H1 (cell line): ENCODE results near the gene SLC35F3. TPM values are rescaled to one million over a fixed set of nuclear protein-coding genes. Genes with fewer than 3 reads are reported as not detected.

Experiments used
- MAFK ChIP-seq: IDR thresholded peaks from 2 replicates; pipeline ENCODE4 v1.6.1; 2012; ENCODE audit warnings: low read depth, mild to moderate bottlenecking, improper control_type of control experiment, low read length
- polyA plus RNA-seq, 7 experiments: library from polyadenylated mRNA; depleted of rRNA in 3 of 7; stranded (reverse) in 5 of 7; unstranded in 2 of 7; fragments of >200 nt in 5 of 7; fragments of 200-250 nt in 2 of 7; gene quantifications; 1 replicate in 5 of 7; 2 replicates in 1 of 7; 4 replicates in 1 of 7; pipeline versions ENCODE4 v1.2.1 to v1.2.3, GENCODE V29; 2011 to 2013; ENCODE audit warnings: missing spikeins in 2 of 7, mixed read lengths in 2 of 7
- total RNA-seq: library from RNA; stranded (reverse); fragmentation: NEBNext Ultra II Directional; extraction: Animal tissue kit (Norgen Biotek cat#: 25700); gene quantifications from 2 replicates; pipeline ENCODE4 v1.2.1, GENCODE V29; 2021
- TF ChIP-seq, protein P1 (sequence below): IDR thresholded peaks from 2 replicates; pipeline ENCODE4 v1.6.1; 2012; ENCODE audit warnings: low read length, inconsistent platforms
- TF ChIP-seq, protein P2 (sequence below), 3 experiments: IDR thresholded peaks; 1 replicate in 2 of 3; 2 replicates in 1 of 3; pipeline versions ENCODE4 v1.5.1 to v1.6.1; 2011; ENCODE audit warnings: low read length in 3 of 3, mild to moderate bottlenecking in 3 of 3, inconsistent platforms in 2 of 3, low read depth in 1 of 3, moderate library complexity in 1 of 3; ENCODE audit not compliant: insufficient read depth in 1 of 3; ENCODE audit errors: control extremely low read depth in 1 of 3

SLC35F3 gene
- total and polyA plus RNA-seq, 2 of the 8 experiments (the other 6 are each of a cell fraction or from before 2014, with no cell fraction given) = 0.78 to 1.2 TPM

DNA sequence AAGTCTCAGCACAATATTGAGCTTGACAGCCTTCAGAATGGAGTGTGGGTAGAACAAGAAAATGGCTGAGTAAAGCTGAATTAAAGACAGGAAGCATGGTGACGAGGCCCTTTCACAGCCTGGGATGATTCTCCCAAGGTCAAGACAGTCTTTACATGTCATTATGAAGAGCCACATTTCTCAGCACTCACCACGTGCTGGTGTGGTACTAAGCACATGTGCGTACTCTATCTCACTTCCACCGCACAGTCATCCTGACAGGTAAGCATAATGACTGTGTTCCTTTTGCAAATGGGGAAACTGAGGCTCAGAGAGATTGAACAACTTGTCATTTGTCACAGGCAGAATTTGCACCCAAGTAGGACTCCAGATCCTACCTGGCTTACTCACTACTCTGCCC is 376.0 kb downstream of the SLC35F3 start (continued):
- TF ChIP-seq, protein P1, sequence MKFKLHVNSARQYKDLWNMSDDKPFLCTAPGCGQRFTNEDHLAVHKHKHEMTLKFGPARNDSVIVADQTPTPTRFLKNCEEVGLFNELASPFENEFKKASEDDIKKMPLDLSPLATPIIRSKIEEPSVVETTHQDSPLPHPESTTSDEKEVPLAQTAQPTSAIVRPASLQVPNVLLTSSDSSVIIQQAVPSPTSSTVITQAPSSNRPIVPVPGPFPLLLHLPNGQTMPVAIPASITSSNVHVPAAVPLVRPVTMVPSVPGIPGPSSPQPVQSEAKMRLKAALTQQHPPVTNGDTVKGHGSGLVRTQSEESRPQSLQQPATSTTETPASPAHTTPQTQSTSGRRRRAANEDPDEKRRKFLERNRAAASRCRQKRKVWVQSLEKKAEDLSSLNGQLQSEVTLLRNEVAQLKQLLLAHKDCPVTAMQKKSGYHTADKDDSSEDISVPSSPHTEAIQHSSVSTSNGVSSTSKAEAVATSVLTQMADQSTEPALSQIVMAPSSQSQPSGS = no peak
- no peak for TF ChIP-seq MAFK
- TF ChIP-seq, protein P2, sequence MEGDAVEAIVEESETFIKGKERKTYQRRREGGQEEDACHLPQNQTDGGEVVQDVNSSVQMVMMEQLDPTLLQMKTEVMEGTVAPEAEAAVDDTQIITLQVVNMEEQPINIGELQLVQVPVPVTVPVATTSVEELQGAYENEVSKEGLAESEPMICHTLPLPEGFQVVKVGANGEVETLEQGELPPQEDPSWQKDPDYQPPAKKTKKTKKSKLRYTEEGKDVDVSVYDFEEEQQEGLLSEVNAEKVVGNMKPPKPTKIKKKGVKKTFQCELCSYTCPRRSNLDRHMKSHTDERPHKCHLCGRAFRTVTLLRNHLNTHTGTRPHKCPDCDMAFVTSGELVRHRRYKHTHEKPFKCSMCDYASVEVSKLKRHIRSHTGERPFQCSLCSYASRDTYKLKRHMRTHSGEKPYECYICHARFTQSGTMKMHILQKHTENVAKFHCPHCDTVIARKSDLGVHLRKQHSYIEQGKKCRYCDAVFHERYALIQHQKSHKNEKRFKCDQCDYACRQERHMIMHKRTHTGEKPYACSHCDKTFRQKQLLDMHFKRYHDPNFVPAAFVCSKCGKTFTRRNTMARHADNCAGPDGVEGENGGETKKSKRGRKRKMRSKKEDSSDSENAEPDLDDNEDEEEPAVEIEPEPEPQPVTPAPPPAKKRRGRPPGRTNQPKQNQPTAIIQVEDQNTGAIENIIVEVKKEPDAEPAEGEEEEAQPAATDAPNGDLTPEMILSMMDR (IDR thresholded peaks at IDR 0.05; ENCODE audit: control extremely low read depth in 1 of 3, insufficient read depth in 1 of 3, low read depth in 1 of 3, low read length in 3 of 3) = no peak
